ENCODE measurements around the gene GNAZ. TPM values are rescaled to one million over a fixed set of nuclear protein-coding genes. Genes with fewer than 3 reads are reported as not detected.

The GNAZ gene
- total and polyA plus RNA-seq, 7 experiments from 2014 or later, result 0.12 to 2.0 (median 0.31) TPM; not detected in 3

GRCh38 chr22:23088199-23088604 is 17.9 kb downstream of the GNAZ start:
- CTCF ChIA-PET, result interaction anchor here (0.6 to 0.7 kb wide), 2 partner anchors 15 to 132 kb away, joined by 3 read pairs; no protein-coding TSS in a partner anchor
- H3K36me3 ChIP-seq (ENCODE audit: control insufficient read depth in 2 of 3, insufficient read depth in 3 of 3, low read length in 3 of 3), result no peaks in the 10 kb centered on the region

DNA sequence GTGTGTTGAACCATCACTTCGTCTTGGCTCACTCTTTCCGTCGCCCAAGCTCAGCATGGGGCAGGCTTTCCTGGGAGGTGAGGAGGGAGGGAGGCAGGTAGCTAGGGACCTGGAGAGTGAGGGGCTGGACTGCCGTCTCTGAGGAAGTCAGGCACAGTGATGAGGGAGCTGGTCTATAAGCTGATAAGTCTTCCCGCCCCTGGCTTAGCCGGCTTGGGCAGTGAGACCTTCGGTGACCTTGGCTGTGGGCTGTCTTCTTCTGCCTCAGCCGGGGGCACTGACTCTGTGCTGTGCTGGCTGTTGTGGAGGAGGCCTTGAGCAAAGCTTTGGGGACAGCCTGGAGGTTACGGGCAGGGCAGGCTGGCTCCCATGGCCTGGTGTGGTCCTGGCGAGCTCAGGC is 18.7 kb downstream of the GNAZ start:
- ChIA-PET CTCF (interaction anchor here (0.7 kb wide), 1 partner anchor 14 kb away, joined by 3 read pairs; no protein-coding TSS in a partner anchor), POLR2A (no interaction called here)
- Histone ChIP-seq H3K36me3 (ENCODE audit: control insufficient read depth in 2 of 3, insufficient read depth in 3 of 3, low read length in 3 of 3) (no peaks in the 10 kb centered on the region), H3K27me3 (ENCODE audit: control insufficient read depth in 2 of 2, insufficient read depth in 2 of 2, low read length in 2 of 2) (no peaks in the 10 kb centered on the region), H3K9me3 (ENCODE audit: control insufficient read depth in 2 of 3, low read length in 3 of 3) (no peaks in the 10 kb centered on the region), H3K4me1 (ENCODE audit: control insufficient read depth in 2 of 2, insufficient read depth in 2 of 2, low read length in 2 of 2) (no peaks in the 10 kb centered on the region), H3K27ac (ENCODE audit: low read depth, low read length) (no peak overlapping the region), H3K4me3 (ENCODE audit: low read length) (no peak overlapping the region)
- no peak overlapping the region for H3K27ac Mint-ChIP-seq
- H3K4me1 Mint-ChIP-seq, result peaks cover 0 to 9% (median 3%) of the 10 kb centered on the region in 7 donors
- intact Hi-C loops (cut with micrococcal nuclease), result no loop called here
- DNase-seq, result no peak
- no peaks in the 10 kb centered on the region for H3K36me3 Mint-ChIP-seq
- no peaks in the 10 kb centered on the region for H3K9me3 Mint-ChIP-seq
- no peak overlapping the region for H3K4me3 Mint-ChIP-seq
- no peak for ATAC-seq
- H3K27me3 Mint-ChIP-seq, result peaks cover 0 to 6% (median 0%) of the 10 kb centered on the region in 5 donors

More at GRCh38 chr22:23088199-23088604, 17.9 kb downstream of the GNAZ start:
- Histone ChIP-seq H3K9me3 (ENCODE audit: control insufficient read depth in 2 of 3, low read length in 3 of 3) (no peaks in the 10 kb centered on the region), H3K4me3 (ENCODE audit: low read length) (no peak overlapping the region), H3K4me1 (ENCODE audit: control insufficient read depth in 2 of 2, insufficient read depth in 2 of 2, low read length in 2 of 2) (no peaks in the 10 kb centered on the region), H3K27me3 (ENCODE audit: control insufficient read depth in 2 of 2, insufficient read depth in 2 of 2, low read length in 2 of 2) (no peaks in the 10 kb centered on the region), H3K27ac (ENCODE audit: low read depth, low read length) (no peak overlapping the region)
- no peak overlapping the region for H3K27ac Mint-ChIP-seq
- no peaks in the 10 kb centered on the region for H3K9me3 Mint-ChIP-seq
- no peak overlapping the region for H3K4me3 Mint-ChIP-seq
- ATAC-seq (no peak), DNase-seq (no peak)
- intact Hi-C loops (cut with micrococcal nuclease), result no loop called here
- peaks cover 0 to 9% (median 3%) of the 10 kb centered on the region in 7 donors for H3K4me1 Mint-ChIP-seq
- peaks cover 0 to 6% (median 0%) of the 10 kb centered on the region in 5 donors for H3K27me3 Mint-ChIP-seq
- POLR2A ChIA-PET, result no interaction called here
- no peaks in the 10 kb centered on the region for H3K36me3 Mint-ChIP-seq

GRCh38 chr22:23089633-23090456 is 19.5 kb downstream of the GNAZ start:
- H3K36me3 Mint-ChIP-seq, result no peaks in the 10 kb centered on the region
- ChIA-PET CTCF (no interaction called here), POLR2A (no interaction called here)
- Histone ChIP-seq H3K4me3 (ENCODE audit: low read length) (no peak overlapping the region), H3K27me3 (ENCODE audit: control insufficient read depth in 2 of 2, insufficient read depth in 2 of 2, low read length in 2 of 2) (no peaks in the 10 kb centered on the region), H3K9me3 (ENCODE audit: control insufficient read depth in 2 of 3, low read length in 3 of 3) (no peaks in the 10 kb centered on the region), H3K36me3 (ENCODE audit: control insufficient read depth in 2 of 3, insufficient read depth in 3 of 3, low read length in 3 of 3) (no peaks in the 10 kb centered on the region), H3K27ac (ENCODE audit: low read depth, low read length) (no peak overlapping the region), H3K4me1 (ENCODE audit: control insufficient read depth in 2 of 2, insufficient read depth in 2 of 2, low read length in 2 of 2) (no peaks in the 10 kb centered on the region)
- intact Hi-C loops (cut with micrococcal nuclease), result no loop called here
- no peaks in the 10 kb centered on the region for H3K9me3 Mint-ChIP-seq
- no peak for DNase-seq
- peaks cover 0 to 6% (median 0%) of the 10 kb centered on the region in 5 donors for H3K27me3 Mint-ChIP-seq
- H3K4me3 Mint-ChIP-seq, result no peak overlapping the region
- no peak for ATAC-seq
- H3K4me1 Mint-ChIP-seq, result peaks cover 0 to 9% (median 3%) of the 10 kb centered on the region in 7 donors
- H3K27ac Mint-ChIP-seq, result no peak overlapping the region

DNA sequence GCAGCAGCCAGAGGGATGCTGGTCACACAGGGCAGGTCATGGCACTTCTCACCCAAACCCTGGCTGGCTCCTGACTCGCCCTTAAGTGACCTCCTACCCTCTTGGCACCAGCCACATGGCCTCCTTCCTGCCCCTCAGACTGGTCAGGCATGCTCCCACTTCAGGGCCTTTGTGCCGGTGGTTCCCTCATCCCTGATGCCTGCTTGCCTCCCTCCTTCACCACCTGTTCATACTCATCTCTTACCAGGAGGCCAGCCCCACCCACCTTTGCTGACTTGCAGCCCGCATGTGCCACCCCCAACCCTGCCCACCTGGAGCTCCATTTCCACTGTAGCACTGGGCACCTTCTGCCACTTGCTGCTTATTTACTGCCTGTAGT is 20.1 kb downstream of the GNAZ start:
- Histone ChIP-seq H3K4me1 (ENCODE audit: control insufficient read depth in 2 of 2, insufficient read depth in 2 of 2, low read length in 2 of 2) (no peaks in the 10 kb centered on the region), H3K36me3 (ENCODE audit: control insufficient read depth in 2 of 3, insufficient read depth in 3 of 3, low read length in 3 of 3) (no peaks in the 10 kb centered on the region), H3K27me3 (ENCODE audit: control insufficient read depth in 2 of 2, insufficient read depth in 2 of 2, low read length in 2 of 2) (no peaks in the 10 kb centered on the region), H3K9me3 (ENCODE audit: control insufficient read depth in 2 of 3, low read length in 3 of 3) (no peaks in the 10 kb centered on the region), H3K4me3 (ENCODE audit: low read length) (no peak overlapping the region), H3K27ac (ENCODE audit: low read depth, low read length) (no peak overlapping the region)
- ATAC-seq (no peak), DNase-seq (no peak)
- no peak overlapping the region for H3K4me3 Mint-ChIP-seq
- peaks cover 0 to 9% (median 3%) of the 10 kb centered on the region in 7 donors for H3K4me1 Mint-ChIP-seq
- H3K27ac Mint-ChIP-seq, result no peak overlapping the region
- ChIA-PET CTCF (no interaction called here), POLR2A (no interaction called here)
- no peaks in the 10 kb centered on the region for H3K36me3 Mint-ChIP-seq
- peaks cover 0 to 4% (median 0%) of the 10 kb centered on the region in 5 donors for H3K27me3 Mint-ChIP-seq
- intact Hi-C loops (cut with micrococcal nuclease), result no loop called here
- no peaks in the 10 kb centered on the region for H3K9me3 Mint-ChIP-seq

- Histone ChIP-seq H3K4me3 (ENCODE audit: low read length) (no peak overlapping the region), H3K27ac (ENCODE audit: low read depth, low read length) (no peak overlapping the region), H3K9me3 (ENCODE audit: control insufficient read depth in 2 of 3, low read length in 3 of 3) (no peaks in the 10 kb centered on the region), H3K27me3 (ENCODE audit: control insufficient read depth in 2 of 2, insufficient read depth in 2 of 2, low read length in 2 of 2) (no peaks in the 10 kb centered on the region), H3K4me1 (ENCODE audit: control insufficient read depth in 2 of 2, insufficient read depth in 2 of 2, low read length in 2 of 2) (no peaks in the 10 kb centered on the region), H3K36me3 (ENCODE audit: control insufficient read depth in 2 of 3, insufficient read depth in 3 of 3, low read length in 3 of 3) (no peaks in the 10 kb centered on the region)
- ChIA-PET CTCF (no interaction called here), POLR2A (no interaction called here)
- ATAC-seq (no peak), DNase-seq (no peak)
- Mint-ChIP-seq H3K36me3 (no peaks in the 10 kb centered on the region), H3K27me3 (peaks cover 0 to 4% (median 0%) of the 10 kb centered on the region in 5 donors), H3K27ac (no peak overlapping the region), H3K4me3 (no peak overlapping the region), H3K9me3 (no peaks in the 10 kb centered on the region), H3K4me1 (peaks cover 0 to 9% (median 3%) of the 10 kb centered on the region in 7 donors)
- intact Hi-C loops (cut with micrococcal nuclease), result no loop called here
Observed at GRCh38 chr22:23091760-23092159, 21.4 kb downstream of the GNAZ start.

DNA sequence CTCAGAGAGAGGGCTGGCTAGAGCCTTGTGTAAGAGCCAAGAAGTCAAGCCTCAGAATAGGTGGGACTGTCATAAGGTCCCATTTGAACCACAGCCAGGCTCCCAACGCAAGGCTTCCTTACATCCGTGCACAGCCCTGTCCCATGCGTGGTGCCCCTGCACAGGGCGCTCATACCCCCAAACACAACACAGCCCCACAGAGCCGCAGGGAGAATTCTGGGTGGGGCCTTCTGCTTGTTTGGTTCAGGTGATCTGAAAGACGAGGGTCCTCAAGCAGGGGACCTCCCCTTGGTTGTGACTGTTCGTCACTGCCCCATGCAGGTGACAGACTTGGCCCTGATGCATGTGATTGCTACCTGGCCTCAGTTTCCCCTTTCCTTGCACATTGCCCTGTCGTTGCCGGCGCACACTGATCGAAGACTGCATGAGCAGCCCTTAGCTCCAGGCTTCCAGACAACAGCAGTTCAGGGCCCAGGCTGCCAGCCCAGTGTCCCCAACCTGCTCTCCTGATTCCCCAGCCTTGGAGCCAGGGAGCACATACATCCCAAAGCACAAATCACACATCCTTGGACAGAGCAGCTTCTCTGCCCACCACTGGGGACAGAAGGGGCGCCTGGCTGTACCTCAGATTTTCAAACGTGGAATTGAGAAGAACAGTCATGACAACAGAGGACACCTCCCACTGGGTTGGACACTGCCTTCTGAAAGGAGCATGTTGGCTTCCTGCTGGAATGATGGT is 22.1 kb downstream of the GNAZ start:
- no peak overlapping the region for H3K27ac ChIP-seq (ENCODE audit: low read depth, low read length)
- no peak overlapping the region for H3K4me3 Mint-ChIP-seq
- no peaks in the 10 kb centered on the region for H3K9me3 Mint-ChIP-seq
- no peaks in the 10 kb centered on the region for H3K36me3 Mint-ChIP-seq
- peaks cover 0 to 9% (median 3%) of the 10 kb centered on the region in 7 donors for H3K4me1 Mint-ChIP-seq
- intact Hi-C loops (cut with micrococcal nuclease), result no loop called here
- no peaks in the 10 kb centered on the region for H3K4me1 ChIP-seq (ENCODE audit: control insufficient read depth in 2 of 2, insufficient read depth in 2 of 2, low read length in 2 of 2)
- DNase-seq, result no peak
- CTCF ChIA-PET, result no interaction called here
- no peak overlapping the region for H3K4me3 ChIP-seq (ENCODE audit: low read length)
- no peaks in the 10 kb centered on the region for H3K27me3 ChIP-seq (ENCODE audit: control insufficient read depth in 2 of 2, insufficient read depth in 2 of 2, low read length in 2 of 2)
- no peak for ATAC-seq
- H3K27ac Mint-ChIP-seq, result no peak overlapping the region
- no peaks in the 10 kb centered on the region for H3K36me3 ChIP-seq (ENCODE audit: control insufficient read depth in 2 of 3, insufficient read depth in 3 of 3, low read length in 3 of 3)
- H3K9me3 ChIP-seq (ENCODE audit: control insufficient read depth in 2 of 3, low read length in 3 of 3), result no peaks in the 10 kb centered on the region
- H3K27me3 Mint-ChIP-seq, result peaks cover 0 to 3% (median 0%) of the 10 kb centered on the region in 5 donors
- POLR2A ChIA-PET, result no interaction called here

Data from naive thymus-derived CD4-positive, alpha-beta T cell (primary cell).